ENCODE measurements around the gene GTPBP4.
"Not testable (repeated sequence)": the region's sequence is repeated elsewhere in the genome, so short reads cannot be mapped to it uniquely, and the experiment has no call there.

GTPBP4 gene

DNA sequence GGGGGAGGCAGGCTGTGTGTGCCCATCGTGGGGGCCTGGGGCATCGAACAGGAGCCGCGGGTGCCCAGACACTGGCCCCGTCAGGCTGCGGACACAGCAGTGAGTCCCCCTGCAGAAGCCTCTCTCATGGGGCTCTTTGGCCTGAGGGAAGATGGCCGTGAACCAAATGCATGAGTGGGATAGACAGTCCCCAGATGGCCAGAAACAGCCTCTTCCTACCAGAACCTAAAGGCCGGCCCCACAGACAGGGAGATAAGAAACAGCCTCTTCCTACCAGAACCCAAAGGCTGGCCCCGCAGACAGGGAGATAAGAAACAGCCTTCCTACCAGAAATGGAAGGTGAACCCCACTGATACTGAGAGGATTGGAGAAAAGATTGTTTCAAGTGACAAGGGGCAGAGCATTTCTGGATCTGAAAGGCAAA, 20.8 kb downstream of the GTPBP4 start:
- Histone ChIP-seq H3K27ac (ENCODE audit: low read length) (no peak overlapping the region), H3K36me3 (replicated peaks; ENCODE audit: low read depth, low read length) (peaks cover 39% of the 10 kb centered on the region), H3K27me3 (ENCODE audit: low read depth, low read length) (no peaks in the 10 kb centered on the region), H3K79me2 (ENCODE audit: low read length) (peaks cover 8% of the 10 kb centered on the region; the same call in 1 of the 2 replicates), H3K9me3 (ENCODE audit: insufficient read depth, low read length) (no peaks in the 10 kb centered on the region), H3K4me2 (ENCODE audit: low read length) (no peak overlapping the region), H3K4me3 (ENCODE audit: low read length) (no peak overlapping the region), H3K4me1 (ENCODE audit: low read length) (no peaks in the 10 kb centered on the region), H2AFZ (ENCODE audit: low read depth, low read length) (no peak overlapping the region), H4K20me1 (ENCODE audit: insufficient read depth, low read length) (no peaks in the 10 kb centered on the region), H3K9ac (ENCODE audit: low read length) (no peak overlapping the region)
- no peak for TF ChIP-seq EZH2phosphoT487 (IDR thresholded peaks at IDR 0.05; ENCODE audit: low read depth)
- TF ChIP-seq, protein P1, sequence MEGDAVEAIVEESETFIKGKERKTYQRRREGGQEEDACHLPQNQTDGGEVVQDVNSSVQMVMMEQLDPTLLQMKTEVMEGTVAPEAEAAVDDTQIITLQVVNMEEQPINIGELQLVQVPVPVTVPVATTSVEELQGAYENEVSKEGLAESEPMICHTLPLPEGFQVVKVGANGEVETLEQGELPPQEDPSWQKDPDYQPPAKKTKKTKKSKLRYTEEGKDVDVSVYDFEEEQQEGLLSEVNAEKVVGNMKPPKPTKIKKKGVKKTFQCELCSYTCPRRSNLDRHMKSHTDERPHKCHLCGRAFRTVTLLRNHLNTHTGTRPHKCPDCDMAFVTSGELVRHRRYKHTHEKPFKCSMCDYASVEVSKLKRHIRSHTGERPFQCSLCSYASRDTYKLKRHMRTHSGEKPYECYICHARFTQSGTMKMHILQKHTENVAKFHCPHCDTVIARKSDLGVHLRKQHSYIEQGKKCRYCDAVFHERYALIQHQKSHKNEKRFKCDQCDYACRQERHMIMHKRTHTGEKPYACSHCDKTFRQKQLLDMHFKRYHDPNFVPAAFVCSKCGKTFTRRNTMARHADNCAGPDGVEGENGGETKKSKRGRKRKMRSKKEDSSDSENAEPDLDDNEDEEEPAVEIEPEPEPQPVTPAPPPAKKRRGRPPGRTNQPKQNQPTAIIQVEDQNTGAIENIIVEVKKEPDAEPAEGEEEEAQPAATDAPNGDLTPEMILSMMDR (IDR thresholded peaks at IDR 0.05; ENCODE audit: low read depth, low read length): no peak

DNA sequence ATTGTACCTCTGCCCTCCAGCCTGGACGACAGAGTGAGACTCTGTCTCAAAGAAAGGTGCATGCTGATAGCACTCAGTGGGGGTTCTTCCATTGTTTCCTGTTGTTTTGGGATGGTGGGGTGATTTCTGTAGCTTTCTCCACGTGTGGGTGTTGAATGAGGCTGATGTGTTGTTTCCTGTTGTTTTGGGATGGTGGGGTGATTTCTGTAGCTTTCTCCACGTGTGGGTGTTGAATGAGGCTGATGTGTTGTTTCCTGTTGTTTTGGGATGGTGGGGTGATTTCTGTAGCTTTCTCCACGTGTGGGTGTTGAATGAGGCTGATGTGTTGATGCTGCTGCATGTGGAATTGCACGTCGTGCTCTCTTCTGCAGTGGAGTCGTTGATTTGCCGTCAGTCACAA, 21.7 kb downstream of the GTPBP4 start:
- H3K4me3 ChIP-seq (ENCODE audit: low read length); H3K27me3 ChIP-seq (ENCODE audit: low read depth, low read length); H2AFZ ChIP-seq (ENCODE audit: low read depth, low read length); H3K27ac ChIP-seq (ENCODE audit: low read length); H4K20me1 ChIP-seq (ENCODE audit: insufficient read depth, low read length); H3K9ac ChIP-seq (ENCODE audit: low read length); H3K9me3 ChIP-seq (ENCODE audit: insufficient read depth, low read length); H3K79me2 ChIP-seq (ENCODE audit: low read length); H3K4me1 ChIP-seq (ENCODE audit: low read length); H3K4me2 ChIP-seq (ENCODE audit: low read length): not testable (repeated sequence)
- H3K36me3 ChIP-seq (replicated peaks; ENCODE audit: low read depth, low read length): peaks cover 35% of the 10 kb centered on the region

DNA sequence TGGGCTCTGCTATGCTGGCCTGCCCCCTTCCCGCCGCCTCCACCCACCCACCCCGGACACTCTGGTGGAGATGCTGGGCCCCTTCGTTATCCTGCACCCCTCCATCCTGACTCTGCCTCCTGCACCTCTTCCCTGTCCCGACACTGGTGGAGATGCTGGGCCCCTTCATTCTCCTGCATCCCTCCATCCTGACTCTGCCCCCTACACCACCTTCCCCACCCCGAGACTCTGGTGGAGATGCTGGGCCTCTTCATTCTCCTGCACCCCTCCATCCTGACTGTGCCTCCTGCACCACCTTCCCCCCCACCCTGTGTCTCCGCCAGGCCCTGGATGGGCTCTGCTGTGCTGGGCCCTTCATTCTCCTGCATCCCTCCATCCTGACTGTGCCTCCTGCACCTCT, 22.5 kb downstream of the GTPBP4 start:
- no peak for TF ChIP-seq EZH2phosphoT487 (IDR thresholded peaks at IDR 0.05; ENCODE audit: low read depth)
- TF ChIP-seq, protein P1 (IDR thresholded peaks at IDR 0.05; ENCODE audit: low read depth, low read length): no peak

GRCh38 chr10:1011696-1012095, 23.5 kb downstream of the GTPBP4 start:
- H3K4me3 ChIP-seq (ENCODE audit: low read length): no peak overlapping the region
- H3K27ac ChIP-seq (ENCODE audit: low read length): no peak overlapping the region
- H3K9me3 ChIP-seq (ENCODE audit: insufficient read depth, low read length): no peaks in the 10 kb centered on the region
- H3K9ac ChIP-seq (ENCODE audit: low read length): no peak overlapping the region
- H2AFZ ChIP-seq (ENCODE audit: low read depth, low read length): no peak overlapping the region
- no peak overlapping the region for H3K4me2 ChIP-seq (ENCODE audit: low read length)
- H3K79me2 ChIP-seq (ENCODE audit: low read length): no peaks in the 10 kb centered on the region
- H4K20me1 ChIP-seq (ENCODE audit: insufficient read depth, low read length): no peaks in the 10 kb centered on the region
- H3K4me1 ChIP-seq (ENCODE audit: low read length): no peaks in the 10 kb centered on the region
- no peak for TF ChIP-seq EZH2phosphoT487 (IDR thresholded peaks at IDR 0.05; ENCODE audit: low read depth)
- TF ChIP-seq, protein P1 (IDR thresholded peaks at IDR 0.05; ENCODE audit: low read depth, low read length): no peak
- peaks cover 36% of the 10 kb centered on the region for H3K36me3 ChIP-seq (replicated peaks; ENCODE audit: low read depth, low read length)
- H3K27me3 ChIP-seq (ENCODE audit: low read depth, low read length): no peaks in the 10 kb centered on the region

More for the DNA sequence above, 22.5 kb downstream of the GTPBP4 start:
- Histone ChIP-seq H2AFZ (ENCODE audit: low read depth, low read length) (no peak overlapping the region), H3K36me3 (replicated peaks; ENCODE audit: low read depth, low read length) (peaks cover 35% of the 10 kb centered on the region), H3K27me3 (ENCODE audit: low read depth, low read length) (no peaks in the 10 kb centered on the region), H3K4me2 (ENCODE audit: low read length) (no peak overlapping the region), H4K20me1 (ENCODE audit: insufficient read depth, low read length) (no peaks in the 10 kb centered on the region), H3K9ac (ENCODE audit: low read length) (no peak overlapping the region), H3K79me2 (ENCODE audit: low read length) (no peaks in the 10 kb centered on the region), H3K9me3 (ENCODE audit: insufficient read depth, low read length) (no peaks in the 10 kb centered on the region), H3K4me1 (ENCODE audit: low read length) (no peaks in the 10 kb centered on the region), H3K4me3 (ENCODE audit: low read length) (no peak overlapping the region), H3K27ac (ENCODE audit: low read length) (no peak overlapping the region)

- Histone ChIP-seq H3K4me3 (ENCODE audit: low read length) (no peak overlapping the region), H3K36me3 (replicated peaks; ENCODE audit: low read depth, low read length) (peaks cover 38% of the 10 kb centered on the region), H3K9me3 (ENCODE audit: insufficient read depth, low read length) (no peaks in the 10 kb centered on the region), H4K20me1 (ENCODE audit: insufficient read depth, low read length) (no peaks in the 10 kb centered on the region), H3K4me2 (ENCODE audit: low read length) (no peak overlapping the region), H3K27ac (ENCODE audit: low read length) (no peak overlapping the region), H3K79me2 (ENCODE audit: low read length) (no peaks in the 10 kb centered on the region), H2AFZ (ENCODE audit: low read depth, low read length) (no peak overlapping the region), H3K9ac (ENCODE audit: low read length) (no peak overlapping the region), H3K27me3 (ENCODE audit: low read depth, low read length) (no peaks in the 10 kb centered on the region), H3K4me1 (ENCODE audit: low read length) (no peaks in the 10 kb centered on the region)
- no peak for TF ChIP-seq EZH2phosphoT487 (IDR thresholded peaks at IDR 0.05; ENCODE audit: low read depth)
- TF ChIP-seq, protein P1 (IDR thresholded peaks at IDR 0.05; ENCODE audit: low read depth, low read length): no peak
These were observed 27.5 kb downstream of the GTPBP4 start for GRCh38 chr10:1015688-1016087.

All from OCI-LY3 (cell line).